HG03571 (cell line): ENCODE measurements around the gene MRPL17.
"Not testable (repeated sequence)": the region's sequence is repeated elsewhere in the genome, so short reads cannot be mapped to it uniquely, and the experiment has no call there.

ENCODE experiments used
- ATAC-seq: cut with Tn5 transposase; IDR thresholded peaks from one replicate; pipeline ENCODE4 v1.9.1; 2021; ENCODE audit not compliant: unreplicated experiment

The MRPL17 gene

DNA sequence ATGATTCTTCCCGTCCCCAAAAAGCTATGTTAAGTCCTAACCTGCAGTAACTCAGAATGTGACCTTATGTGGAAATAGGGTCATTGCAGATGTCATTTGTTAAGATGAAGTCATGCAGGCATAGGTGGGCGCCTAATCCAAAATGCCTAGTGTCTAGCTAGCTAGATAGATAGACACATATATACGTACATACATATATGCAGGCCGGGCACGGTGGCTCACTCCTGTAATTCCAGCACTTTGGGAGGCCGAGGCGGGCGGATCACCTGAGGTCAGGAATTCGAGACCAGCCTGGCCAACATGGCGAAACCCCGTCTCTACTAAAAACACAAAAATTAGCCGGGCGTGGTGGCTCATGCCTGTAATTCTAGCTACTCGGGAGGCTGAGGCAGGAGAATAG, 928 bp upstream of the MRPL17 start:
- not testable (repeated sequence) for ATAC-seq

DNA sequence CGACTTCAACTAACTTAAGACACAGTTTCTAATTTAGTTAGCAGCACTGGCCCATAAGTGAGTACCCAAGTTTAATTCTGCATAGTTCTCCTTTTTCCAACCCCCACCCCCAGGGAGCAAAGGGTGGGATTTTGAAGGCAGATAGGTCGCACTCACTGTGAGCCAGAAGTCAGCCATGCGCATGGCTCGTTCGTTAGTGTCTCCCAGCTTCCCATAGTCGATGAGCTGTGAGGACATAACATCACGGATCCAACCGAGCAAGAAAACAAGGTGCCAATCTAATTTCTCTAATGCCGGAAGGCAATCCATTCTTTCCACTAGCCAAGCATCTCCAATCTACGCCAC, 577 bp downstream of the MRPL17 start:
- ATAC-seq = peak; percentile 1

DNA sequence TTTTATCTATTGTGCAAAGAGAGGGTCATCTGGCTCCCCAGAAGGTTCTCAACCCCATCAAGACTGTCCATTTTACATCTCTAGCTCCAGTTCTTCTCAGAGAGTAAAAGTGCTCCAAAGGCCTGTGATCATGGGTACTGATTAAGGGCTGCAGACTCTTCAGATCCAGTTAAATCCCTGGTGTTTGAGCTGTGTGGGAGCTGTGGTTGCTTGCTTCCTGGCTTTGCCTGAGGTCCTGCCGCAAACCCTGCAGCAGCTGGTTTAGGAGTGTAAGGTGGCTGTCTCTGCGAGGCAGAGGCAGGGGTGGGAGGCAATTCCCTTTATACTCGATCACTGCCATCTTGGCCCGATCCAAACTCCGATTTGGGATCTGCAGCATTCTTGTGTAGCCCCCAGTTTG, 1.2 kb downstream of the MRPL17 start:
- ATAC-seq = no peak

DNA sequence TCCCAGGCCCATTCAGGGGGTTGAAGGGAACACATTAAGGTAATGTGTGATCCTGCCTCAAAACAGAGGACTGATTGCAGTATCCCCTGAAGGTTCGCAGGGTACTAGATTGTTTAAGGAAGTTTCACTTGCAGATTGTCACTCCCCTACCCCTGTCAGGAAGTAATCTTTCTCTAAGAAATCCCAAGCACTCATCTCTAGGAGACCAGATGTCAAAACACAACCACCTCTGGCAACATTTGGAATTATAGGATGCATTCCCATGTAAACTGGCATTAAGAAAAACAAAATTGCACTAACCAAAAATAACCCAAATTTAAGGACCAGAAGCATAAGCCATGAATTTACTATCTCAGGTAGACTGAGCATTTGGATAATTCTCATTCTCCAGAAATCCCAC, 1.6 kb downstream of the MRPL17 start:
- ATAC-seq = no peak

DNA sequence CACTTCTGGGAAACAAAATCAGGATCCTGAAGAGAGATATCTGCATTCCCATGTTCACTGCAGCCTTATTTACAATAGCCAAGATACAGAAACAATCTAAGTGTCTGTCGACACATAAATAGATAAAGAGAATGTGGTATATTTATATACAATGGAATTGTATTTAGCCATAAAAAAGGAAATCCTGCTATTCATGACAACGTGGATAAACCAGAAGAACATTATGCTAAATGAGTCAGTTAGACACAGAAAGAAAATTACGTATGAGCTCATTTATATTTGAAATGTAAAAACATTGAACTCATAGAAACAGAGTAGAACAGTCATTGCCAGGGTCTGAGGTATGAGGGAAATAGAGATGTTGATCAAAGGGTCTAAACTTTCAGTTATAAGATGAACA, 6.1 kb downstream of the MRPL17 start:
- ATAC-seq = no peak

GRCh38 chr11:6674862-6675261, 8.3 kb downstream of the MRPL17 start:
- no peak for ATAC-seq

GRCh38 chr11:6674219-6674597, 8.9 kb downstream of the MRPL17 start:
- no peak for ATAC-seq

DNA sequence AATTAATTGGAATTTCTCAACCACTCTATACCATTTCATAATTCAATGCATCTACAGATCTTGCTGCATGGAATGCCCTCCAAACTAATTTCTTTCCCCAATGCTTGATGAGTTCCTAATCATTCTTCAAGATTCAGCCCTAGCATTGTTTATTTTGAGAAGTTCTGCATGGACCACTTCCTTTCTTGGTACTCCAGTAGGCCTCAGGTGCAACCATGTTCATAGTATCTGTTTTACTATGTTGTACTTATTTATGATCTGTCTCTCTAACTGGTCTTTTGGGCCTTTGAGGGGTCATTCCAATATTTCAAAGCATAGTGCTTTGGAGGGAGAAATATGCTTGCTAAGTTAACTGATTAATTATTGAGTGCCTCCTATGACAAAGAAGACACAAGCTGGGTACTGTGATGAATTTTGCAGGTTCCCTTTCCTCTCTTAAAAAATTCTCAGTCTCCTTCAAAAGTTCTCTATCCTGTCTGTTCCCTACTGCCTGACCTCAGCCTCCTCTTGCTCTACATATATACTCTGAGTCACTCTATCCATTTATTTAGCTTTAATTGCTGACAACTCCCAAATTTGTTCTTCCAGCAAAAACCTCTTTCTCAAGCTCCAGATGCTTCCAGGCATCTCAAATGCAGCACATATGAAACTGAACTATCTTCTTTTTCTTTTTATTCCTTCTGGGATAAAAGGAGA, 9.5 kb downstream of the MRPL17 start:
- no peak for ATAC-seq

DNA sequence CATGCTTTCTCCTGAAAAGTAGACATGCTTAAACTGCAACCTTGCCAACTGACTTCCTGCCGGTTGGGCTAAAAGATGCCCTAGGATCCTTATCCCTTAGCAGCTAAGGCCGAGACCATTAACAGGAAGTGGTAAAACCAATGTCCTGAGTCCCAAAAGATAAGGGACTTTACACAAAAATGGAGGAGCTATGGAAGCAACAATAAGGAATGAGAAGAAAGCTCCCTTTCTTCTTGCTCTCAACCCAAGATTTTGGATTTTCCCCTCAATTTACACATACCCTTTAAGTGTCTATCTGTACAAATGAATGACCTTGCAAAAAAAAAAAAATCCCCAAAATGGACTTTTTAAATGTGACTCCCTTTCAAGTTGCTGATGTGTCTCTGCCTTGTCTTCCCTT, 11.1 kb downstream of the MRPL17 start:
- no peak for ATAC-seq

- ATAC-seq = no peak
Observed at GRCh38 chr11:6670202-6670830, 12.8 kb downstream of the MRPL17 start.

DNA sequence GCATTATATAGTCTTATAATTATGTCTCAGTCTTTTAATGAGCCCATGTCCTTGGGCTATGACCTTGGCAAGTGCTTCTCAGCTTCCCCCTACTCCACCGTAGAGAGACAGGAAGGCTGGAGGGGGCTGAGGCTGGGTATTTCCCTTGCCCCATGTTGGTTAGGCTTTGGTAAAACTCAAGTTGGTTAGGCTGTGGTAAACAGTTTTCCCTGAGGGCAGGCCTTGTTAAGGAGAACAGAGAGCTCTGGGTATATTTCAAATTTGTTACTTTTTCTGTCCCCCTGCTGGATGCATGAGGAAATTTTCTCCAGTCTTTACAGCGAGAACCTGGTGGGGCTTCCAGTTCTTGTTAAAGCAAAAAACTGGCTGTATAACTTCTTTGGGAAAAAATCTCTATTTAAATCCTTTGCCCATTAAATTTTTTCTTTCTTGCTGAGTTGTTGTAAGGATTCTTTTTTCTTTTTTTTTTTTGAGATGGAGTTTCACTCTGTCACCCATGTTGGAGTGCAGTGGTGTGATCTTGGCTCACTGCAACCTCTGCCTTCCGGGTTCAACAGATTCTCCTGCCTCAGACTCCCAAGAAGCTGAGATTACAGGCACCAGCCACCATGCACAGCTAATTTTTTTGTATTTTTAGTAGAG, 15.3 kb downstream of the MRPL17 start:
- no peak for ATAC-seq

- ATAC-seq = no peak
Observed at GRCh38 chr11:6666302-6667183, 16.6 kb downstream of the MRPL17 start.

- ATAC-seq = no peak
Observed at GRCh38 chr11:6664551-6664950, 18.6 kb downstream of the MRPL17 start.

DNA sequence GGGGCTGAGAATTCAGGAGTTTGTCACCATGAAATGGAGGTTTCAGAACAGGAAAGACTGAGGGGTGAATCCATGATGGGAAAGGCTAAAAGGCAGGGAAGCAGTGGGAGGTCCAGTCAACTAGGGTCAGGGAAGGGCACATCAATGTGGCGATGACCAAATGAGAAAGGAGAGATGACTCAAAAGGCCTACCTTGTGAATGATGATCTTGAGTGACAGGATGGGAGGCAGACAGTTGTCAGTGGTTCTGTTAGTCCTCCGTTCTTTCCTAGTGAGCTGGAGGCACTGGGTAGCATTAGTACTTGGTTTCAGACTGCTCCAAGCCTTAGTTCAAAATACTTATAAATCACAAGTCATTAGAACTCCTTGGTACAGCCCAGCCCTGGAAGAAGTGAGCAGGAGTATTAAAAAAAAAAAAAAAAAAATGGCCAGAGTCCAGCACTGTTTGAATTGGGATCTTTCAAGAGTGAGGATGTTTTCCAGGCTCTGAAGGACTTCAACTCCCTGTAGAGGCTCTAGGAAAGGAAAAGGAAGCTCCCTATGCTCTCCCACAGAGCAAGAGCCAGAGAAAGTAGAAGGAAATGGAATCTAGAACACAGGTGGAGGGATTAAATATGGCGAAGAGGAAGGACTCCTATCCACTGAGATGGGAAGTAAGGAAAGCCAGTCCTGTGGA, 19.2 kb downstream of the MRPL17 start:
- no peak for ATAC-seq

DNA sequence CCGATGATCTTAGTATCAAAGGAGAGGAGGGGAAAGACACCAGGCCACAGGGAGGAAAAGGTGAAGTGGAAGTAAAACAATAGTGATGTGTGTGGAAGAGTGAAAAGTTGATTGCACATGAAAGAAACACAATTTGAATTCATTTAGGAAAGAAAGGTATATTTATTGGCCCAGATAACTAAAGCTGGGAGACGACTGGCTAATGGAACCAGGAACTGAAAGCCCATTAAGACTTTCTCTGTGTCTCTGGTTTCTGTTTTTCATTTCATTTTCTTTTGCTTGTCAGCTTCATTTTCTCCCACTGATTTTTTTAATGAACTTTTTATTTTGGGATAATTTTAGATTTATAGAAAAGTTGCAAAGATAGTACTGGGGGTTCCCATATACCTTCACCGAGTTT, 22.4 kb downstream of the MRPL17 start:
- ATAC-seq = no peak

- ATAC-seq = no peak
Observed at GRCh38 chr11:6658647-6659046, 24.5 kb downstream of the MRPL17 start.

DNA sequence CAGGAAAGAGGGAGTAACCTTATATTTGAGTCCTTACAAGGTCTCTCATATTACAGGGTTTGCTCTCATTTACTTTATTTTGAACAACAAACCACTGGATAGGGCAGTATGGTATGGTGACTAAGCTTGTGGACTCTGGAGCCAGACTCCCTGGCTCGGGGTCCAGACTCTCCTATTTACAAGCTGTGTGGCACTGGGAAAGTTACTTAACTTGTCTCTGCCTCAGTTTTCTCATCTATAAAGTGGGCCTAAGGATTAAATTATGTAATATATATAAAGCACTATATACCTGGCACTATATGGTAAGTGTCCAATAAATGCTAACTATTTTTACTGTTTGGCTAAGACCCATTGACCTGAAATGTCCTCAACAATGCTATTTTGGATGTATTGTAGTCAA, 25.8 kb downstream of the MRPL17 start:
- no peak for ATAC-seq

GRCh38 chr11:6656936-6657335, 26.2 kb downstream of the MRPL17 start:
- ATAC-seq = no peak

- ATAC-seq = no peak
Observed at GRCh38 chr11:6656584-6656915, 26.6 kb downstream of the MRPL17 start.

GRCh38 chr11:6655790-6656583, 27.2 kb downstream of the MRPL17 start, which contains the start of gene DCHS1:
DCHS1 (minus strand) TSS chr11:6655809; CDS start chr11:6641613, 14,196 bp downstream.
- ATAC-seq = no peak
